Panc1 (cell line): Measurements from ENCODE around the gene THUMPD3.

ENCODE experiments used
- CTCF ChIP-seq: fragments of 450-650 bp; IDR thresholded peaks from 2 replicates; pipeline ENCODE4 v1.5.1; 2017; ENCODE audit warnings: mild to moderate bottlenecking
- TCF7L2 ChIP-seq: IDR thresholded peaks from 2 replicates; pipeline ENCODE4 v1.6.1; 2011; ENCODE audit warnings: mild to moderate bottlenecking, low read depth, low read length, inconsistent platforms
- TF ChIP-seq, protein P1 (sequence below), 2 experiments: IDR thresholded peaks; 2 replicates each; pipeline ENCODE4 v1.6.1; 2011 to 2012; ENCODE audit warnings: low read depth in 2 of 2, control low read depth in 1 of 2, low read length in 1 of 2, mild to moderate bottlenecking in 1 of 2, moderate library complexity in 1 of 2; ENCODE audit not compliant: insufficient read depth in 1 of 2

- TF ChIP-seq CTCF (no peak), TCF7L2 (no peak)
- TF ChIP-seq, protein P1, sequence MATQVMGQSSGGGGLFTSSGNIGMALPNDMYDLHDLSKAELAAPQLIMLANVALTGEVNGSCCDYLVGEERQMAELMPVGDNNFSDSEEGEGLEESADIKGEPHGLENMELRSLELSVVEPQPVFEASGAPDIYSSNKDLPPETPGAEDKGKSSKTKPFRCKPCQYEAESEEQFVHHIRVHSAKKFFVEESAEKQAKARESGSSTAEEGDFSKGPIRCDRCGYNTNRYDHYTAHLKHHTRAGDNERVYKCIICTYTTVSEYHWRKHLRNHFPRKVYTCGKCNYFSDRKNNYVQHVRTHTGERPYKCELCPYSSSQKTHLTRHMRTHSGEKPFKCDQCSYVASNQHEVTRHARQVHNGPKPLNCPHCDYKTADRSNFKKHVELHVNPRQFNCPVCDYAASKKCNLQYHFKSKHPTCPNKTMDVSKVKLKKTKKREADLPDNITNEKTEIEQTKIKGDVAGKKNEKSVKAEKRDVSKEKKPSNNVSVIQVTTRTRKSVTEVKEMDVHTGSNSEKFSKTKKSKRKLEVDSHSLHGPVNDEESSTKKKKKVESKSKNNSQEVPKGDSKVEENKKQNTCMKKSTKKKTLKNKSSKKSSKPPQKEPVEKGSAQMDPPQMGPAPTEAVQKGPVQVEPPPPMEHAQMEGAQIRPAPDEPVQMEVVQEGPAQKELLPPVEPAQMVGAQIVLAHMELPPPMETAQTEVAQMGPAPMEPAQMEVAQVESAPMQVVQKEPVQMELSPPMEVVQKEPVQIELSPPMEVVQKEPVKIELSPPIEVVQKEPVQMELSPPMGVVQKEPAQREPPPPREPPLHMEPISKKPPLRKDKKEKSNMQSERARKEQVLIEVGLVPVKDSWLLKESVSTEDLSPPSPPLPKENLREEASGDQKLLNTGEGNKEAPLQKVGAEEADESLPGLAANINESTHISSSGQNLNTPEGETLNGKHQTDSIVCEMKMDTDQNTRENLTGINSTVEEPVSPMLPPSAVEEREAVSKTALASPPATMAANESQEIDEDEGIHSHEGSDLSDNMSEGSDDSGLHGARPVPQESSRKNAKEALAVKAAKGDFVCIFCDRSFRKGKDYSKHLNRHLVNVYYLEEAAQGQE (IDR thresholded peaks at IDR 0.05; ENCODE audit: insufficient read depth in 1 of 2, low read depth in 2 of 2, low read length in 1 of 2): no peak
These were observed 47.4 kb downstream of the THUMPD3 start for GRCh38 chr3:9409981-9410854.
